Activated naive CD4-positive, alpha-beta T cell treated with anti-CD3 and anti-CD28 coated beads, Interleukin-2, amount 50 U/mL, for 72 hours (primary cell): ENCODE results near the gene B3GNT3. TPM values are rescaled to one million over a fixed set of nuclear protein-coding genes. Genes with fewer than 3 reads are reported as not detected.
"Not testable (repeated sequence)": the region's sequence is repeated elsewhere in the genome, so short reads cannot be mapped to it uniquely, and the experiment has no call there.

Source experiments
- ATAC-seq, 2 donors: fragments of 150-1000 bp; cut with Tn5 transposase; 2 replicates each; pipeline ENCODE4 v1.10.0; 2021; ENCODE audit warnings: mild to moderate bottlenecking in 2 of 2, moderate library complexity in 2 of 2
- DNase-seq, 2 donors: peaks; one replicate each; pipeline ENCODE4 v3.0.0; 2021 to 2022; ENCODE audit warnings: low spot score in 2 of 2
- H3K27ac Mint-ChIP-seq, 2 donors: one replicate each; pipeline ENCODE4 v1.8.0; 2022; ENCODE audit warnings: mild to moderate bottlenecking in 2 of 2, mixed read lengths in 2 of 2
- H3K36me3 Mint-ChIP-seq, 2 donors: one replicate each; pipeline ENCODE4 v1.8.0; 2022; ENCODE audit warnings: mixed read lengths in 2 of 2
- H3K9me3 Mint-ChIP-seq, 2 donors: one replicate each; pipeline ENCODE4 v1.8.0; 2022; ENCODE audit warnings: mixed read lengths in 2 of 2
- total RNA-seq, 2 donors: library from RNA; stranded (reverse); gene quantifications; one replicate each; pipeline ENCODE4 v1.2.3, GENCODE V29; 2022

B3GNT3 gene
- total RNA-seq, 2 donors from 2014 or later, result 0.30 to 0.41 TPM

DNA sequence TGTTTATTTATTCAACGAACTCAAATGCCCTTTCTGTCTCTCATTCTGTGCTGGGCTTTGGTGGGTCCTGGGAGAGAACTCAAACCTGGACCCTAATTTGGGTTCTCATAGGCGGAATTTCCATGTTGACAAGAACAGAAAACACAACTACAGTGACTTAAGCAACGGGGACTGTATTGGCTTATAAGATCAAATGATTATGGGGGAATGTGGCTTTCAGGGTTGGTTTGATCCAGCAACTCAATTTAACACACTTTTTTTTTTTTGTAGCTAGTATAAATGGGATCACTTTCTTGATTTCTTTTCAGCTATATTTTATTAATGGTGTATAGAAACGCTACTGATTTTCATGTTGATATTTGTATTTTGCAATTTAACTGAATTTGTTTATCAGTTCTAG is 33.8 kb upstream of the B3GNT3 start:
- H3K9me3 Mint-ChIP-seq, result no peaks in the 10 kb centered on the region
- H3K27ac Mint-ChIP-seq, result peak overlapping the region in 1 of 2 donors; percentile 36
- DNase-seq, result no peak
- H3K36me3 Mint-ChIP-seq, result peaks cover 10 to 35% of the 10 kb centered on the region in 2 donors
- no peak for ATAC-seq

GRCh38 chr19:17762505-17763229 is 32.3 kb upstream of the B3GNT3 start:
- Mint-ChIP-seq H3K27ac (peak overlapping the region in 1 of 2 donors; percentile 77), H3K9me3 (no peaks in the 10 kb centered on the region), H3K36me3 (peaks cover 6 to 29% of the 10 kb centered on the region in 2 donors)
- peak in 1 of 2 donors; percentile 54 for ATAC-seq
- no peak for DNase-seq

DNA sequence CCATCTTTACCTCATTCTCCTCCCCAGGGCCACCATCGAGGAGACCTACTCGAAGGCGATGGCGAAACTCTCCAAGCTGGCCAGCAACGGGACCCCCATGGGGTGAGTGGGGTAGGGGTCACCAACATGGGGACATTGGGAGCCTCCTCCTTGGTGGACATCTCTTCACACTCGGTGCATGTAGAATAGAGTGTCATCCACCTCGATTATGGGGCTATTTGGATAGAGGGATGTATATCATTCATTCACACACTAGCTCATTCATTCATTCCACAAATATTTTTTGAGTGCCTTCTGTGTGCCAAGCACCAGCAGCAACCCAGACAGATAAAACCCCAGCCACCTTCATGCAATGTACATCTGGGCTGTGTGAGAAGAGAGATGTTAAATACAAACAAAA is 30.6 kb upstream of the B3GNT3 start:
- peak overlapping the region in 1 of 2 donors; percentile 51 for H3K27ac Mint-ChIP-seq
- DNase-seq (no peak), ATAC-seq (no peak)
- H3K9me3 Mint-ChIP-seq, result no peaks in the 10 kb centered on the region
- peaks cover 6 to 20% of the 10 kb centered on the region in 2 donors for H3K36me3 Mint-ChIP-seq

- peak overlapping the region in 1 of 2 donors; percentile 51 for H3K27ac Mint-ChIP-seq
- peaks cover 6 to 21% of the 10 kb centered on the region in 2 donors for H3K36me3 Mint-ChIP-seq
- H3K9me3 Mint-ChIP-seq, result no peaks in the 10 kb centered on the region
- no peak for DNase-seq
- no peak for ATAC-seq
Measured at GRCh38 chr19:17765069-17765618, 29.8 kb upstream of the B3GNT3 start.

DNA sequence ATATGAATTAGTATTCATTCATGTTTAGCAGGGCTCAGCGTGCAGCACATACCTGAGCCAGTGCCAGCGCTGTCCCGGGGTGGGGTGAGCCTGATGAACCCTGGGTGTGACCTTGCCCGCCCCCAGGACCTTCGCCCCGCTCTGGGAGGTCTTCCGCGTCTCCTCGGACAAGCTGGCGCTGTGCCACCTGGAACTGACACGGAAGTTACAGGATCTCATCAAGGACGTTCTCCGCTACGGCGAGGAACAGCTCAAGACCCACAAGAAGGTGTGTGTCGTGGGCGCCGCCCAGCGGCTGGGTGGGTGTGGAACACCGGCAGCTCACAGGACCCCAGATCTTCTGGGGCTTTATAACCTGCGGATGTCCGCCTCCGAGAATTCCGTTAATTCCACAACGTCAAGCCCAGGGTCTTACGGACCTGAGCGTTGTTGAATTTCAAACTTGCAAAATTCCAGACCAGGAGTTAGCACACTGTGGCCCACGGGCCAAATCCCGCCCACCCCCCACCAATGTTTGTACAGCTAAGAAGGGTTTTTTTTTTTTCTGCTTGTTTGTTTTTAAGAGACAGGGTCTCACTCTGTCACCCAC is 28.3 kb upstream of the B3GNT3 start:
- ATAC-seq (peak in 1 of 2 donors; percentile 41), DNase-seq (peak in 1 of 2 donors; percentile 53)
- H3K36me3 Mint-ChIP-seq, result peaks cover 6 to 18% of the 10 kb centered on the region in 2 donors
- peak overlapping the region in 1 of 2 donors; percentile 62 for H3K27ac Mint-ChIP-seq
- H3K9me3 Mint-ChIP-seq, result no peaks in the 10 kb centered on the region

GRCh38 chr19:17767559-17767958 is 27.4 kb upstream of the B3GNT3 start:
- no peak for ATAC-seq
- no peak for DNase-seq
- no peaks in the 10 kb centered on the region for H3K9me3 Mint-ChIP-seq
- H3K36me3 Mint-ChIP-seq, result peaks cover 13 to 26% of the 10 kb centered on the region in 2 donors
- H3K27ac Mint-ChIP-seq, result no peak overlapping the region

DNA sequence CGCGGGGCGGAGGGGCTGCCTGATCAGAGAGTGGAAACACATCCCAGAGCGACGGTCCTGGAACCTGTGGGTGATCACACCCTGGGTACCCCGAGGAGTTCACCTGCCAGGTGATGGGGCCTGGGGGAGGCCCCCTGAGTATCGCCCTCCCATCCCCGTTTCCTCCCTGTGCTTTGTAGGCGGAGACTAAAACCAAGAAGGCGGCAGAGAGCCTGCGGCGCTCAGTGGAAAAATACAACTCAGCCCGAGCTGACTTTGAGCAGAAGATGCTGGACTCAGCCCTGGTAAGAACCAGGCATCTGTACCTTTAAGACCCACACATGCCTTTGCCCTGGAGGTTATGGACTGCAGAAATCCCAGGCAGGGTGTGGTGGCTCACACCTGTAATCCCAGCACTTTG is 24.3 kb upstream of the B3GNT3 start:
- Mint-ChIP-seq H3K9me3 (no peaks in the 10 kb centered on the region), H3K36me3 (peaks cover 7 to 23% of the 10 kb centered on the region in 2 donors), H3K27ac (no peak overlapping the region)
- DNase-seq, result no peak
- ATAC-seq, result no peak

DNA sequence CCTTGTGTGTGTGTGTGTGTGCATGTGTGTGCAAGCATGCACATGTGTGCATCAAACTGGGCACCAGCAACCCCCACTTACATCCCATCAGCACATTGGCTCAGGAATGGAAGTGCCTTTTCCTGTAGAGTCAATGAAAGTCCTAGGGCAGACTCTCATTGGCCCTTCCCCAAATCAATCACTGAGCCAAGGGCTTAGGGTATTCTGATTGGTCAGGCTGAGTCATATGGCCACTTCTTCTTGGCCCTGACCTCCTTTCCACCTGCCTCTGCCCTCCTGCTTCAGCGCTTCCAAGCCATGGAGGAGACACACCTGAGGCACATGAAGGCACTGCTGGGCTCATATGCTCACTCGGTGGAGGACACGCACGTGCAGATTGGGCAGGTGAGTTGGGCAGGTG is 22.8 kb upstream of the B3GNT3 start:
- H3K36me3 Mint-ChIP-seq, result peaks cover 7 to 23% of the 10 kb centered on the region in 2 donors
- DNase-seq (no peak), ATAC-seq (peak; percentile 37 to 63)
- no peaks in the 10 kb centered on the region for H3K9me3 Mint-ChIP-seq
- peak overlapping the region in 1 of 2 donors; percentile 75 for H3K27ac Mint-ChIP-seq

- peak in 1 of 2 donors; percentile 57 for DNase-seq
- Mint-ChIP-seq H3K36me3 (peaks cover 7 to 28% of the 10 kb centered on the region in 2 donors), H3K27ac (peak overlapping the region; percentile 33 to 93), H3K9me3 (no peaks in the 10 kb centered on the region)
- no peak for ATAC-seq
Measured at GRCh38 chr19:17775245-17775927, 19.6 kb upstream of the B3GNT3 start.

DNA sequence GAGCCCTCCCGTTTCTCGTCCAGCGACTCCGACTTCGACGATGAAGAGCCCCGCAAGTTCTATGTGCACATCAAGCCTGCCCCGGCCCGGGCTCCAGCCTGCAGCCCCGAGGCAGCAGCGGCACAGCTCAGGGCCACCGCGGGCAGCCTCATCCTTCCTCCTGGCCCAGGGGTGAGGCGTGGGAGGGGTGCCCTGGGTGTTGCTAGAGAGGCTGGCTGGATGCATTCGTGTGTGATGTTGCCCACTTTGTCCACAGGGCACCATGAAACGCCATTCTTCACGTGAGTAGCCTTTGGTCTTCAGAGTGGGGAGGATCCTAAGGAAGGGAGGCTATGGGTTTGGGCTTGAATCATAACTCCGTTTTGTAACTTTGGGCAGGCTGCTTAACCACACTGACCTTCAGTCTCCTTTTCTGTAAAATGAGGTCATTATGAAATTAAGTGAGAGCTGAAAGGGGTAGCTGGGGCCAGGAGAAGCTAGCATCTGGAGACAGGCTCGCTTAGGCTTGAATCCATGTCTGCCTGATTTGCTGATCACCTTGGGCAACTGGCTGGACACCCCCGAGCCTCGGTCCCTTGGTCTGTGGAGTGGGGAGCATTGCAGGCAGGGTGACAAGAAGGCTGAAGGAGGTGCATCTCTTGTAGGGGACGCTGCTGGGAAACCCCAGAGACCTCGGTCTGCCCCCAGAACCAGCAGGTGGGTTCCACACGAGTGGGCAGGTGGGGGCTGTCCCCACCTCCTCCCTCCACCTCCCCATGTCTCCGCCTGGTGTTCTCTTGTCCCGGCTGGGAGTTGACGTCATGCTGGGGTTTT is 18.7 kb upstream of the B3GNT3 start:
- Mint-ChIP-seq H3K27ac (peak overlapping the region; percentile 33 to 93), H3K36me3 (peaks cover 7 to 25% of the 10 kb centered on the region in 2 donors), H3K9me3 (no peaks in the 10 kb centered on the region)
- ATAC-seq (peak in 1 of 2 donors; percentile 21), DNase-seq (no peak)

DNA sequence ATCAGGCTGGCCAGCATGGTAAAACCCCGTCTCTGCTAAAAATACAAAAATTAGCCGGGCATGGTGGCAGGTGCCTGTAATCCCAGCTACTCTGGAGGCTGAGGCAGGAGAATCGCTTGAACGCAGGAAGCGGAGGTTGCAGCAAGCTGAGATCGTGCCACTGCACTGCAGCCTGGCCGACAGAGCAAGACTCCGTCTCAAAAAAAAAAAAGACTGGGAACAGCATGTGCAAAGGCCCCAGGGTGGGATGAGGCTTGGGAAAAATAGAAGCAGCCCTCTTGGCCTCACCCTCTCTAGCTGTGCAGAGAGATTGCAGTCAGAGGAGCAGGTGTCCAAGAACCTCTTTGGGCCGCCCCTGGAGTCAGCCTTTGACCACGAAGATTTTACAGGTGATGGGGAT is 17.1 kb upstream of the B3GNT3 start:
- Mint-ChIP-seq H3K27ac (peak overlapping the region in 1 of 2 donors; percentile 41), H3K36me3 (peaks cover 5 to 24% of the 10 kb centered on the region in 2 donors)
- ATAC-seq, DNase-seq, H3K9me3 Mint-ChIP-seq: not testable (repeated sequence)

DNA sequence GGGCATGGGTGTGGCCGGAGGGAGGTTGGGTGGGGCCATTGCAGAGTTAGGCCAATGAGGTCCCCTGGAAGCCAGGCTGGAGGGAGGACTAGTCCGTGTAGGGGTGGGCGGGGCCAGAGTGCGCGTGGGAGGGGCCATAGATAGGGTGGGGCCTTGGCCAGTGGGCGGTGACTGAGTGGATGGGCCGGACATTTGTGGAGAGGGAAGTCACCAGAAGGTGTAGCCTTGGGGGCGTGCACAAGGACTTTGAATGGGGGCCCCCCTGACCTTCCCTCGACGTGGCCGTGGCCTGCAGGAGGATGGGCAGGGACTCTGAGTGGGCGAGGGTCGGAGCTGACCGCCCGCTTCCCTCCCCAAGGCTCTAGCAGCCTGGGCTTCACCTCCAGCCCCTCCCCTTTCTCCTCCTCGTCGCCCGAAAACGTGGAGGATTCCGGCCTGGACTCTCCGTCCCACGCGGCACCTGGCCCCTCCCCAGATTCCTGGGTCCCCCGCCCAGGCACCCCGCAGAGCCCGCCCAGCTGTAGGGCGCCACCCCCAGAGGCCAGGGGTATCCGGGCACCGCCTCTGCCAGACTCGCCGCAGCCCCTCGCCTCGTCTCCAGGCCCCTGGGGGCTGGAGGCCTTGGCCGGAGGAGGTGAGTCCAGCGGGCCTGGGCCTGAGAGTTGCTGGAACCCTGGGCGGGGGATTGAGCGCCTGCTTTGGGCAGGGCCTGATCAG is 16.5 kb upstream of the B3GNT3 start:
- H3K36me3 Mint-ChIP-seq, result peaks cover 5 to 24% of the 10 kb centered on the region in 2 donors
- ATAC-seq (peak; percentile 30 to 74), DNase-seq (peak in 1 of 2 donors; percentile 41)
- peak overlapping the region in 1 of 2 donors; percentile 41 for H3K27ac Mint-ChIP-seq
- no peaks in the 10 kb centered on the region for H3K9me3 Mint-ChIP-seq

- peaks cover 5 to 24% of the 10 kb centered on the region in 2 donors for H3K36me3 Mint-ChIP-seq
- H3K27ac Mint-ChIP-seq, result peak overlapping the region in 1 of 2 donors; percentile 41
- ATAC-seq, result no peak
- no peak for DNase-seq
- no peaks in the 10 kb centered on the region for H3K9me3 Mint-ChIP-seq
Measured at GRCh38 chr19:17778968-17779929, 15.7 kb upstream of the B3GNT3 start.

- Mint-ChIP-seq H3K36me3 (peaks cover 5 to 14% of the 10 kb centered on the region in 2 donors), H3K27ac (no peak overlapping the region), H3K9me3 (no peaks in the 10 kb centered on the region)
- no peak for DNase-seq
- ATAC-seq, result no peak
Measured at GRCh38 chr19:17780781-17781180, 14.2 kb upstream of the B3GNT3 start.

GRCh38 chr19:17783721-17784120 is 11.2 kb upstream of the B3GNT3 start:
- ATAC-seq, H3K9me3 Mint-ChIP-seq, DNase-seq, H3K36me3 Mint-ChIP-seq, H3K27ac Mint-ChIP-seq: not testable (repeated sequence)
